ENCODE data around the gene PARVG.

DNA sequence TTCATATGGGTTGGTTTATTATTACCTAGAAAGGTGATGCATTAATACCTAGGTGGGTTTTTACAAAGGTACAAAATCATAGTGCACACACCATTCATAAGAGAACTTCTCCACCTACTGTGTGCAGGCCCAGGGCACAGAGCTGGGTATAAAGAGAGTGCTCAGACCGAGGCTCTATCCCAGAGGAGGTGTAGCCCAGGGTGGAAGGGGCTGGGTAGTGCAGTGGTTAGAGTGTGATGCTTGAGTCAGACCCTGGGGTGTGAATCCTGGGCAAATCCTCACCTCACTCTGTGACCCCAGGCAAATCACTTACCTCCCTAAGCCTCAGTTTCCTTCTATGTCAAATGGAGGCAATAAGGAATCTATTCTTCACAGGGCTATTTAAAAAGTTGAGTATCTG is 32.2 kb downstream of the PARVG start:
- TF ChIP-seq, protein P1, sequence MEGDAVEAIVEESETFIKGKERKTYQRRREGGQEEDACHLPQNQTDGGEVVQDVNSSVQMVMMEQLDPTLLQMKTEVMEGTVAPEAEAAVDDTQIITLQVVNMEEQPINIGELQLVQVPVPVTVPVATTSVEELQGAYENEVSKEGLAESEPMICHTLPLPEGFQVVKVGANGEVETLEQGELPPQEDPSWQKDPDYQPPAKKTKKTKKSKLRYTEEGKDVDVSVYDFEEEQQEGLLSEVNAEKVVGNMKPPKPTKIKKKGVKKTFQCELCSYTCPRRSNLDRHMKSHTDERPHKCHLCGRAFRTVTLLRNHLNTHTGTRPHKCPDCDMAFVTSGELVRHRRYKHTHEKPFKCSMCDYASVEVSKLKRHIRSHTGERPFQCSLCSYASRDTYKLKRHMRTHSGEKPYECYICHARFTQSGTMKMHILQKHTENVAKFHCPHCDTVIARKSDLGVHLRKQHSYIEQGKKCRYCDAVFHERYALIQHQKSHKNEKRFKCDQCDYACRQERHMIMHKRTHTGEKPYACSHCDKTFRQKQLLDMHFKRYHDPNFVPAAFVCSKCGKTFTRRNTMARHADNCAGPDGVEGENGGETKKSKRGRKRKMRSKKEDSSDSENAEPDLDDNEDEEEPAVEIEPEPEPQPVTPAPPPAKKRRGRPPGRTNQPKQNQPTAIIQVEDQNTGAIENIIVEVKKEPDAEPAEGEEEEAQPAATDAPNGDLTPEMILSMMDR (IDR thresholded peaks at IDR 0.05; ENCODE audit: extremely low read depth in 1 of 2, insufficient read depth in 1 of 2, low read depth in 1 of 2, low read length in 2 of 2): no peak
- TF ChIP-seq EZH2 (IDR thresholded peaks at IDR 0.05; ENCODE audit: borderline replicate concordance, low read depth, low read length, severe bottlenecking) (no peak), JUN (IDR thresholded peaks at IDR 0.05; ENCODE audit: borderline replicate concordance, insufficient read depth, insufficient read length, low read depth) (no peak)

Data from endothelial cell of umbilical vein (primary cell).